HepG2 (cell line): Measurements from ENCODE around the gene PIMREG. TPM values are rescaled to one million over a fixed set of nuclear protein-coding genes. Genes with fewer than 3 reads are reported as not detected.

Source experiments
- ATM ChIP-seq: fragments of 450-650 bp; IDR thresholded peaks from 2 replicates; pipeline ENCODE4 v1.7.1; 2017; ENCODE audit warnings: mild to moderate bottlenecking, borderline replicate concordance
- DNMT1 ChIP-seq: sonication (generic); formaldehyde crosslinking; IDR thresholded peaks from 2 replicates; pipeline ENCODE4 v1.5.1; 2020; ENCODE audit warnings: mild to moderate bottlenecking, missing genetic modification reagents
- HDAC1 ChIP-seq: sonication (generic); formaldehyde crosslinking; IDR thresholded peaks from 2 replicates; pipeline ENCODE4 v1.5.1; 2020; ENCODE audit warnings: mild to moderate bottlenecking, missing genetic modification reagents
- HNF1B ChIP-seq: sonication (generic); formaldehyde crosslinking; IDR thresholded peaks from 2 replicates; pipeline ENCODE4 v1.5.1; 2020; ENCODE audit warnings: mild to moderate bottlenecking, moderate library complexity, missing genetic modification reagents
- HNRNPK ChIP-seq: fragments of 200-400 bp; formaldehyde crosslinking; IDR thresholded peaks from 2 replicates; pipeline ENCODE4 v1.6.1; 2018; ENCODE audit warnings: low read length, low read depth, moderate library complexity, mild to moderate bottlenecking; ENCODE audit not compliant: poor library complexity, severe bottlenecking
- KMT2B ChIP-seq: IDR thresholded peaks from 2 replicates; pipeline ENCODE4 v1.6.1; 2016; ENCODE audit warnings: missing genetic modification reagents, missing compliant biosample characterization
- MXD3 ChIP-seq: IDR thresholded peaks from 2 replicates; pipeline ENCODE4 v1.6.1; 2016; ENCODE audit warnings: mild to moderate bottlenecking, missing biosample characterization, missing genetic modification reagents
- MYC ChIP-seq: sonication (generic); formaldehyde crosslinking; IDR thresholded peaks from 2 replicates; pipeline ENCODE4 v1.9.0; 2021; ENCODE audit warnings: missing genetic modification reagents, borderline replicate concordance
- NFKBIZ ChIP-seq: IDR thresholded peaks from 2 replicates; pipeline ENCODE4 v1.6.1; 2018; ENCODE audit warnings: missing genetic modification reagents, missing compliant biosample characterization
- PAWR ChIP-seq: sonication (generic); formaldehyde crosslinking; IDR thresholded peaks from 2 replicates; pipeline ENCODE4 v1.4.0; 2020; ENCODE audit warnings: missing genetic modification reagents, mild to moderate bottlenecking, borderline replicate concordance
- PAX8 ChIP-seq: sonication (generic); formaldehyde crosslinking; IDR thresholded peaks from 2 replicates; pipeline ENCODE4 v1.8.0; 2022; ENCODE audit warnings: mild to moderate bottlenecking, missing genetic modification reagents, borderline replicate concordance
- POLR2G ChIP-seq: fragments of 200-400 bp; formaldehyde crosslinking; IDR thresholded peaks from 2 replicates; pipeline ENCODE4 v1.6.1; 2018; ENCODE audit warnings: mild to moderate bottlenecking, low read depth, low read length, moderate library complexity
- SKIL ChIP-seq: sonication (generic); formaldehyde crosslinking; IDR thresholded peaks from 2 replicates; pipeline ENCODE4 v1.8.0; 2022; ENCODE audit warnings: missing genetic modification reagents, mild to moderate bottlenecking, moderate library complexity, borderline replicate concordance
- TCF12 ChIP-seq, 2 experiments: fragments of 450-650 bp in 1 of 2; sonication (generic) in 1 of 2; formaldehyde crosslinking in 1 of 2; IDR thresholded peaks; 2 replicates each; pipeline versions ENCODE4 v1.6.1 to v1.8.0; 2017 to 2022; ENCODE audit warnings: antibody characterized with exemption in 1 of 2, mild to moderate bottlenecking in 1 of 2, missing genetic modification reagents in 1 of 2, moderate library complexity in 1 of 2
- TRIM22 ChIP-seq: fragments of 450-650 bp; IDR thresholded peaks from 2 replicates; pipeline ENCODE4 v1.6.1; 2017
- ZNF546 ChIP-seq: sonication (generic); formaldehyde crosslinking; conservative IDR thresholded peaks from 2 replicates; pipeline ENCODE4 v1.8.1; 2023; ENCODE audit warnings: mild to moderate bottlenecking, missing genetic modification reagents
- ZNF777 ChIP-seq: sonication (generic); formaldehyde crosslinking; IDR thresholded peaks from 2 replicates; pipeline ENCODE4 v1.4.0; 2020; ENCODE audit warnings: missing genetic modification reagents
- ZNF790 ChIP-seq: sonication (generic); formaldehyde crosslinking; IDR thresholded peaks from 2 replicates; pipeline ENCODE4 v1.8.0; 2022; ENCODE audit warnings: missing genetic modification reagents, mild to moderate bottlenecking, borderline replicate concordance
- polyA plus RNA-seq, 8 experiments: library from polyadenylated mRNA; depleted of rRNA in 3 of 8; stranded (reverse) in 7 of 8; unstranded in 1 of 8; fragments of >200 nt; fragmentation: Illumina TruSeq in 4 of 8; extraction: Trizol in 4 of 8; gene quantifications; 2 replicates each; pipeline versions ENCODE4 v1.2.1 to v1.2.3, GENCODE V29; 2011 to 2016; ENCODE audit warnings: low read depth in 4 of 8, missing spikeins in 1 of 8, mixed read lengths in 1 of 8; ENCODE audit not compliant: insufficient read depth in 1 of 8
- total RNA-seq, 5 experiments: library from RNA; depleted of rRNA; stranded (reverse); fragments of >200 nt; fragmentation: Illumina TruSeq; extraction: Trizol; gene quantifications; 2 replicates each; pipeline ENCODE4 v1.2.3, GENCODE V29; 2016; ENCODE audit warnings: low read depth in 1 of 5
- TF ChIP-seq, protein P1 (sequence below): sonication (generic); formaldehyde crosslinking; IDR thresholded peaks from 2 replicates; pipeline ENCODE4 v1.4.0; 2020; ENCODE audit warnings: mild to moderate bottlenecking, low read depth, missing genetic modification reagents
- TF ChIP-seq, protein P2 (sequence below): sonication (generic); formaldehyde crosslinking; IDR thresholded peaks from 2 replicates; pipeline ENCODE4 v1.5.0; 2020; ENCODE audit warnings: missing genetic modification reagents

The PIMREG gene
- total and polyA plus RNA-seq, 2 of the 13 experiments (the other 11 are each of a cell fraction or from before 2014, with no cell fraction given), result 15.6 to 30.3 TPM

GRCh38 chr17:6443692-6444570 lies at the start of gene PIMREG (continued):
- TF ChIP-seq HDAC1 (peak; percentile 95), PAWR (CRISPR knock-in tag) (no peak), ZNF777 (CRISPR knock-in tag) (no peak), TRIM22 (no peak), HNRNPK (no peak), TCF12 (IDR thresholded peaks at IDR 0.05) (no peak), TCF12 (CRISPR knock-in tag; IDR thresholded peaks at IDR 0.05) (no peak), KMT2B (CRISPR knock-in tag) (peak; percentile 54; the same call in 1 of the 2 replicates), HNF1B (CRISPR knock-in tag) (peak; percentile 78), ATM (no peak), ZNF546 (CRISPR knock-in tag) (peak; percentile 81; the same call in 1 of the 2 replicates), SKIL (CRISPR knock-in tag) (peak; percentile 39; the same call in 1 of the 2 replicates), MXD3 (CRISPR knock-in tag) (peak; percentile 72), PAX8 (CRISPR knock-in tag) (0 out of 2 replicates have a peak, but pooled peaks have one; percentile 70), DNMT1 (CRISPR knock-in tag) (no peak), ZNF790 (CRISPR knock-in tag) (no peak), MYC (CRISPR knock-in tag) (peak; percentile 98), POLR2G (peak; percentile 73), NFKBIZ (CRISPR knock-in tag) (no peak)
- TF ChIP-seq, protein P1, sequence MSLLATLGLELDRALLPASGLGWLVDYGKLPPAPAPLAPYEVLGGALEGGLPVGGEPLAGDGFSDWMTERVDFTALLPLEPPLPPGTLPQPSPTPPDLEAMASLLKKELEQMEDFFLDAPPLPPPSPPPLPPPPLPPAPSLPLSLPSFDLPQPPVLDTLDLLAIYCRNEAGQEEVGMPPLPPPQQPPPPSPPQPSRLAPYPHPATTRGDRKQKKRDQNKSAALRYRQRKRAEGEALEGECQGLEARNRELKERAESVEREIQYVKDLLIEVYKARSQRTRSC (CRISPR knock-in tag), result 0 out of 2 replicates have a peak, but pooled peaks have one; percentile 45
- TF ChIP-seq, protein P2, sequence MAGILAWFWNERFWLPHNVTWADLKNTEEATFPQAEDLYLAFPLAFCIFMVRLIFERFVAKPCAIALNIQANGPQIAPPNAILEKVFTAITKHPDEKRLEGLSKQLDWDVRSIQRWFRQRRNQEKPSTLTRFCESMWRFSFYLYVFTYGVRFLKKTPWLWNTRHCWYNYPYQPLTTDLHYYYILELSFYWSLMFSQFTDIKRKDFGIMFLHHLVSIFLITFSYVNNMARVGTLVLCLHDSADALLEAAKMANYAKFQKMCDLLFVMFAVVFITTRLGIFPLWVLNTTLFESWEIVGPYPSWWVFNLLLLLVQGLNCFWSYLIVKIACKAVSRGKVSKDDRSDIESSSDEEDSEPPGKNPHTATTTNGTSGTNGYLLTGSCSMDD (CRISPR knock-in tag), result no peak
